Fibroblast of skin of left quadriceps (primary cell): Measurements from ENCODE around the gene ASXL2.
A peak's percentile ranks its signal among the peaks of the same experiment; 100 is the strongest.

ENCODE experiments used
- DNase-seq, 2 experiments: peaks; one replicate each; pipeline ENCODE4 v3.0.0-alpha.2; 2013; ENCODE audit warnings: low read depth in 2 of 2

The ASXL2 gene

DNA sequence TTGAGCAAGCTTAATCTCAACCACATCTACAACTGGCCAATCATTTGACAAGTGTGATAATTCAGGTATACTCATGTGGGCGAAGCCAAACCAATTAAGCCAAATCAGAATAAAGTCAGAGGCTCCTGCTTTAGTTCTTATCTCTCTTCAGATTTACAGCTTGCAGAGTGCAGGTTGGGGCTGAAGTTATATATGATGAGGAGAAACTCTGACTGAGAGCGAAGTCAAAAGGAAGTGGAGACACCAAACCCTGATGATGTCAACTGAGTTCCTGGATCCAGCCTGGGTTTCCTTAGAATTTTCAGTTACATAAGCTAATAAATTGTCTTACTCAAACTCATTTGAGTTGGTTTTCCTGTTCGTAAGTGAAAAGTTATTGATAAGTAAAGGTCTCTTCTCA lies 73.9 kb downstream of the ASXL2 start:
- DNase-seq: no peak

DNA sequence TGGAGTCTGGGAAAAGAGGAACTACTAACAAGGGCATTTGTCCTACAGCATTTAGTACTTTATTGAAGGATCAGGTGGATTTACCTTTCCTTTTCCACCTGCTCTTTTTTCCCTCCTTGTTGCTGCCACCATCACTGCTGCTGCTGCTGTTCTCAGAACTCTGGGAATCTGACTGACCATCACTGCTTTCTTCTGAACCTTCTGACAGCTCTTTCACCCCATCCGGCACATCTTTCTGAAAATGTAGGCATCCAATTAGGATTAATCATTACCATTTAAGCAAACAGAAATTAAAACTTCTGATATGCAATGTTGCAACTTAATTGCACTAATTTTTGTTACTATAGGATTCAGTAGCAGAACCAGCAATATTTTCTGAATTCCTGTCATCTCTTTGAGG lies 79.0 kb downstream of the ASXL2 start:
- DNase-seq: no peak

DNA sequence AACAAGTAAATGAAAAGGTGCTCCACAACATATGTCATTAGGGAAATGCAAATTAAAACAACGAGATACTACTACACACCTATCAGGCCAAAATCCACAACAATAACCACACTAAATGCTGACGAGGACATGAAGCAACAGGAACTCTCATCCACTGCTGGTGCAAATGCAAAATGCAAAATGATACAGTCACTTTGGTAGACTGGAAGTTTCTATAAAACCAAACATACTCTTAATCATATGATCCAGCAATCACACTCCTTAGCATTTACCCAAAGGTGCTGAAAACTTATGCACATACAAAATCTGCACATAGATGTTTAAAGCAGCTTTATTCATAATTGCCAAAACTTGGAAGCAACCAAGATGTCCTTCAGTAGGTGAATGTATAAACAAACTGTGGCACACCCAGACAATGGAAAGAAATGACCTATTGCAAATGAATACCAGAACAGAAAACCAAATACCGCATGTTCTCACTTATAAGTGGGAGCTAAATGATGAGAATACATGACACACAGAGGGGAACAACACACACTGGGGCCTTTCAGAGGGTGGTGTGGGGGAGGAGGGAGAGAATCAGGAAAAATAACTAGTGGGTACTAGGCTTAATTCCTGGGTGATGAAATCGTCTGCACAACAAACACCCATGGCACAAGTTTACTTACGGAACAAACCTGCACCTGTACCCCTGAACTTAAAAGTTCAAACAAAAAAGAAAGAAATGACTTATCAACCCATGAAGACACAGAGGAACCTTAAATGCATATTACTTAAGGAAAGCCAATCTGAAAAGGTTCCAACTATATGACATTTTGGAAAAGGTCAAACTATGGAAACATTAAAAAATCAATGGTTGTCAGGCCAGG lies 80.4 kb downstream of the ASXL2 start:
- no peak for DNase-seq

DNA sequence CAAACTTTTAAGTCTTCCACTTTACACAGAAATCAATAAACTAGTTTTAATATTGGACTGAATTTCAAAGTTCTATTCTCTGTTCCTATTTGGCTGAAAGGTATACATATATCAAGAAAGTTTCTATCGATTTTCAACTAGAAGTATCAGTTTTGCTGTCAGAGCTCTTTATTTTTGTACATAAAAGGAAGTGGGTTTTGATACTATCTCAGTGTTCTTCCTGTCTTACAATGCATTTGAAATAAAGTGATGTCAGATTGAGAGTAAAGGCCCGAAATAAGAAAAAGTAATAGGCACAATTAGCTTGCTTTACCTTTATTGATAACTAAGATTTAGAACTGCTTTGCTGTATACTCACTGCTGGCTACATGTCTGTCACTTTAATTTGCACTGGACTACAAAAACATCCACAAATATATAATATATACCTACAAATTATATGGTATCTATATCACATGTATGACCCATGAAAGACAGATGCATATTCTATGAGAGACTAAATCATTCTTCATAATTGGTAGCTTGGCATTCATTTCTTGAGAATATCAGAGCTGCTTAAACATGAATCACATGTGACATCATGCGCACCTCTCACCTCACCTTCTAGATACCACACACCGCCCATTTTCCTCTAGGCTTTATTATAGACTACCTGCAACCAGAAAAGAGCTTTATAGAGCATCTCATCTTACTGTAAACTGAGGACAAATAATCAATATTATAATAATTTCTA lies 83.6 kb downstream of the ASXL2 start:
- no peak for DNase-seq

DNA sequence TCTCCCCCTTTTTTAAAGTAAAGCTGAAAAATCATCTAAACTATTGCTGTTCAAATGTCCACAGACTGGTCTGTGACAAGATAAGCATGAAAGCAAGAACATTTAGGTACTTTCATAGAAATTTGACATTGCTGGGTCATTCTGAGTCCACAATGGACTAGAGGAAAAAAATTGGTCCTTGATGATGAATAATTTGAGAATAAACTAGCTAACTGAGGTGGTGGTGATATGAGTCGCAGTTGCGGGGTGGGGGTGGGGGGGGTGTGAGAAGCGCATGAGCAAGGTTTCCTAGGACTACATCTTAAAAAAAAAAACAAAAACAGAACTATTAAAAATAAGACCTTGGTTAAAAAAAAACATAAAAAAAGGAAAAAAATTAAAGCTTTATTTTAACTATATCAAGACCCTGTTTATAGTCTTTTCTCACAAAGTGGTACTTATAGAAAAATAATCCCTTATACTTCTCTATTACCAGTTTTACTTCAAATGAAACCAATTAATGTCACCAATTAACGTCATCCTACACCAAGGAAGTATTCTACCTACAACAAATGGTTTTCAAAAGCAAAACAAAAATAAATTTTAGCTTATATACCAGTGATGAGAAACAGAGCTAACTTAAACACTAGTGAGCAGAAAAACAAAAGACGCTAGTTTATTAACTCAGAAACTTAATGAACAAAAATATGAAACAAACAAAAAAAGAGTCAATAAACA lies 88.1 kb downstream of the ASXL2 start:
- DNase-seq: no peak

DNA sequence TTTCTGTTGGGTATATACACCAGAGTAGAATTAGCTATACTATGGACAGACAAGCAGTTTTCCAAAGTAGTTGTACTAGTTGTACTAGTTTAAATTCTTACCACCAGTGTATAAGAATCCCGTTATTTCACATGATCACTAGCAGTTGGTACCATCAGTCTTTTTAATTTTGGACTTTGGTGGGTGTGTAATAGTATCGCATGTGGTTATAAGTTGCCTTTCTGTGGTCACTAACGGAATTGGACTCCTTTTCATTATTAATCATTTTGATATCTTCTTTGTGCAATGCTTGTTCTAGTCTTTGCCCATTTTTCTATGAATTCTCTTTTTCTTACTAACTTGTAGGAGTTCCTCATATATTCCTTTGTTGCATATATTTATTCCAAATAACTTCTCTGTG lies 89.8 kb downstream of the ASXL2 start:
- DNase-seq: no peak

DNA sequence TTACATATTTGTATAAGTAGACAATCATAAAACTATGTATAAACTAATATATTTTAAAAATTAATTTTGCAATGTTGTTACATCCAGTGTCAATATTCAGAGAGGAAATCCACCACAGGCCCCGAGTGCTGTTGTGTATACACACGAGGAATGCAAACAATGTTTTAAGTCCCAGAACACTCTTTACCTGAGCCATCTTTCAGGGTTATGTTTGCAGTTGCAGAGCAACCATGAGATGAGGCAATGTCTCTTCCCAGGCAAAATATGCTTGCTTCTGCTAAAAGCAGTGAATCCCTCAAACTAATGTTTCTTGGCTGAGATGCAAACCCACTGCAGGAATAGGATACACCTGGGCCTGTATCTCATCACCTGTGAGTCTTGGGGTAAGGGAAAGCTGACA lies 91.3 kb downstream of the ASXL2 start:
- no peak for DNase-seq

DNA sequence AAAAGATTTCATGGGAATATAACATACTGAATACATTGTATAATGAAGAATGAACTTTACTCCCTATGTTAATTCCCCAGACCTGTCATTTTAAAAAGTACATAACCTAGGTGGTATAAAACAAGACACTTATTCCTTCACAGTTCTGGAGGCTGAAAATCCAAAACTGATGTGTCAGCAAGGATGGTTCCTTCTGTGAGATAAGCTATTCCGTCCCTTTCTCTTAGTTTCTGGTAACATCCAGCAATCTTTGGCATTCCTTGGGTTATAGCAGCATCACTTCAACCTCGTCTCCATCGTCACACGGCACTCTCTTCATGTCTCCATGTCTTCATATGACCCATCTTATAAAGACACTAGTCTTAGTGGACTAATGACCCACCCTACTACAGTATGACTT lies 93.9 kb downstream of the ASXL2 start:
- DNase-seq: no peak

DNA sequence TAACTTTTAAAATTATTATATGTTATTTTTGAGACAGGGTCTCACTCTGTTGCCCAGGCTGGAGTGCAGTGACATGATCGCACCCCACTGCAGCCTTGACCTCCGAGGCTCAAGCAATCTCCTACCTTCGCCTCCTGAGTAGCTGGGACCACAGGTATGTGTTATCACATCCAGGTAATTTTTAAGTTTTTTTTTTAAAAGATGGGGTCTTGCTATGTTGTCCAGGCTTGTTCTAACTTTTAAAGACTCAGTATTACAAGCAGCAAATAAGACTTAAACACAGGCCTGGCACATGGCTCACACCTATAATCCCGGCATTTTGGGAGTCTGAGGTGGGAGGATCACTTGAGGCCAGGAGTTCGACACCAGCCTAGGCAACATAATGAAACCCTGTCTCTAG lies 101.2 kb downstream of the ASXL2 start:
- DNase-seq: no peak

DNA sequence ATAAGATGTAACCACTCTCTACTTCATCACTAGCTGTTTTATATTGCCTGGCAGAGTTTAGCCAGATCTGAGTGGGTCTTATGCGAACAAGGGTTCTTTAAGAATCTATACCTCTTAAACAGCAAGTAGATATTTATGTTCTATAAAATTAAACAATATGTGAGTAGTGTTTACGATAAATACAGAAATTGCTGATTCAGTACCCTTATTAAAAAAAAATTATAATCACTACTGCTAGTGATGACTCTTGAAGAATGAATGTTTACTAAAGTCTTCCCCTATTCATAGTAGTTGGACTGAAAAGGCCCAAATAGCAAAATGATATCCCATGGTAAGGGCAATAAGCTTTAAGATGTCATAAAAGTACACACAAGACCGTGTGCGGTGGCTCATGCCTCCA lies 106.2 kb downstream of the ASXL2 start:
- DNase-seq: no peak

DNA sequence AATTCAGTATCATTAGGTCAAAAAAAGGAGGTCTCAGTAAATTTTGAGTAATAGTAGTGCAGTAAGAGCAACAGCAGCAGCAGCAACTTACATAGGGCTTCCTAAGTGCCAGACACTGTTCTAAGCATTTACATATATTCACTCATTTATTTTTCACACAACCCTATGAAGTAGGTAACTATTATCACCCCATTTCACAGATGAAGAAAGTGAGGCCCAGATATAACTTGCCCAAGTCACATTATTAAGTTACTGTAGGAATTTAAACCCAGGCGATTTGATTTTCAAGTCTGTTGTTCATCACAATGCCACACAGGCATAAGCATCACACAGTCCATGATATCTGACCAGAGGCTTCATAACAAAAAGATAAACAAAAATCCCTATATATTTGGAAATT lies 114.7 kb downstream of the ASXL2 start:
- DNase-seq: no peak

DNA sequence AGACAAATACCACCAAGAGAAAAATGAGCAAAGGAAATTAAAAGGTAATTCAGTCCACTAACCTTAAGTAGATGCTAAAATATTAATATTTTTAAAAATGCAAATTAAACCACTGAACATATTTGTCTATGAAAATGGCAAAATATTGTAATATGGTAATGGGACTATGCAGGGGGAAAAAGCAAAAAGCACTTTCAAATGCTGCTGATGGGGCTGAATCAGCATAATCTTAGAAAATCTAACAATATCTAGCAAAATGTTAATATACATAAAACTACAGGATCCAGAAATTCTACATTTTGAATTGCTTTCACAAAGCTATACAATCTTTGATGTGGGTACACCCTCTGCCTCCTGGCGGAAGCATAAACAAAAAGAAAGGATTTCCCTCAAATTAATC lies 118.0 kb downstream of the ASXL2 start:
- DNase-seq: no peak

DNA sequence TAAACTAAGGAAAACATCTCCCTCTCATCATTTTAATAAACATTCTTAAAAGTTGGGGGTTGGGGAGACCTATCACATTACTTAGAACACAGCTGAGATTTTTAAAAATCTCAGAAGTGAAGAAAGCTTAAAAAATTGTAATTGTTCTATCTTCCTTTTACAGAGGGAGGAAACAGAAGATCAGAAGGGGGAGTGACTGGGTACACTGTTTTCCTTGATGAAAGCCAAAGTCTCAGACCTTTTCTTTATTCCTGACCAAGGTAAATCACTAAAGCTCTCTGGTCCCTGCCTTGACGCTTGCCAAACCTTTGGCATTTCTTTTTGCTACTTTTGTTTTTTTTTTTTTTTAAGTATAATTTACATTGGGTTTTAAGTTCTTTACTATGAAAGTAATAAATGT lies 119.9 kb downstream of the ASXL2 start:
- no peak for DNase-seq

DNA sequence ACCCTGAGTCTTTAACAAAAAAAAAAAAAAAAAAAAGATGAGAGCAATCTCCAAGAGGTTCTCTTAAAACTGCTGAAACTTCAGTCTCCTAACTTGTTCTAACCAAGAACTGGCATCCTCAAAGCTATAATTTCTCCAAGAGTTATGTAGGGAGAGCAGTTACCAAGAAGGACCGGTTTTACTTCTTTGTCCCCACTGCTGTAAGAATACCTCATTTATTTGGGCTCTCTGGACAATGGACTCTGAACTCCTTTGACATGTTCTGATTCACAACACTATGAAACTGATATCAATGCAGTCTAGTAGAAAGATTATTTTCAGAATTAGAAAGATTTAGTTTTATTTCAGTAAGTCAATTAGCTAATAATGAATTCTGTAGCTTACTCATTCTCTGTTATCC lies 120.4 kb downstream of the ASXL2 start:
- no peak for DNase-seq

DNA sequence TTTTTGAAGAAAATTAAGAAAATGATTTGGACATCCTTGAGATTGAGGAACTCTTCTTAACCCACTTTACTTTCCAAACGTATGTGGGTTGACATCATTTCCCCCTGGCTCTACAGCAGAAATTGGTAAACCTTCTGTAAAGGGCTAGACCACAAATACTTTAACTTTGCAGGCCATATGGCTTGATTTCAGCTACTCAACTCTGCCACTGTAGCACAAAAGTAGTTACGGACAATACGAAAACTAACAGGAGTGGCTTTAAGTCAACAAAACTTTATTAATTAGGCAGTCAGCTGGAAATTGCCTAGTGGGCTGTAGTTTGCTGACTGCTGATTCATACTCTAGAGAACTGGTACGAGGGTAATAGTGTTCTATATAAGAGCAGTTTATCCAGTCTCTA lies 121.8 kb downstream of the ASXL2 start:
- DNase-seq: no peak

DNA sequence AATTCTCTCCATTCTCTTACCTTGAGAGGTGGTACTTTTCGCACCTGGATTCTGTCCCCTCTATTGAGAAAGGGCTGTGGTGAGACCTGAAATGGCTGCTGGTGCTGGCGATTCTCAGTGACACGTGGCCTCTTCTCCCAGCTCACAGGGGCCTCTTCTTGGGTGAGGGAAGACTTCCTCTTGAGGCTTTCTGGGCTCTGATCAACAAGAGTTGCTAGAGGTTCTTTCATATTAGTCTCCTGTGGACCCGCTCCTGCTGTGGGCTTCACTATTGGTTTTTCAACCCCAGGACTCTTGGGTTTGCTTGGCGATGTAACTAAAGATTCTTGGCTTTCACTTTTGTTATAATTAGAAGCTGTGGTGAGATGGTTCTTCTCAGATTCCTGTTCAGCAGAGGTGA lies 128.6 kb downstream of the ASXL2 start:
- no peak for DNase-seq

DNA sequence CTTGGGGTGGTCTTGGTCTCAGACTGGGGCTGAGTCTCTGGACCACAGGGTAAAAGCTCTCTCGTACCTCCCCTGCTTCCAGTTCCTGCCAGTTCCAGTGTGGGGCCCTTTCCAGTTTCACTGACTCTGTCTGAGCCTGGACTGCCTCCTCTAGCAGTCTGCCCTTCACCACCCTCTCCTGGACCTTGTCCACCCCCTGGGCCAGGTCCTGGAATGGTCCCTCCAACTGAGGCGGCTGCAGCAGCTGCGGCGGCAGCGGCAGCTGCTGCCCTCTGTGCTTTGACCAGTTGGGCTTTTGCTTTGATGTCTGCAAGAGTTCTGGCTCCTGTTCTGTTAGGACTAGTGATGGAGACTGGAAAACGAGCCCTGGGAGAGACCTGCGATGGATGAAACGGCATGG lies 134.2 kb downstream of the ASXL2 start:
- no peak for DNase-seq

DNA sequence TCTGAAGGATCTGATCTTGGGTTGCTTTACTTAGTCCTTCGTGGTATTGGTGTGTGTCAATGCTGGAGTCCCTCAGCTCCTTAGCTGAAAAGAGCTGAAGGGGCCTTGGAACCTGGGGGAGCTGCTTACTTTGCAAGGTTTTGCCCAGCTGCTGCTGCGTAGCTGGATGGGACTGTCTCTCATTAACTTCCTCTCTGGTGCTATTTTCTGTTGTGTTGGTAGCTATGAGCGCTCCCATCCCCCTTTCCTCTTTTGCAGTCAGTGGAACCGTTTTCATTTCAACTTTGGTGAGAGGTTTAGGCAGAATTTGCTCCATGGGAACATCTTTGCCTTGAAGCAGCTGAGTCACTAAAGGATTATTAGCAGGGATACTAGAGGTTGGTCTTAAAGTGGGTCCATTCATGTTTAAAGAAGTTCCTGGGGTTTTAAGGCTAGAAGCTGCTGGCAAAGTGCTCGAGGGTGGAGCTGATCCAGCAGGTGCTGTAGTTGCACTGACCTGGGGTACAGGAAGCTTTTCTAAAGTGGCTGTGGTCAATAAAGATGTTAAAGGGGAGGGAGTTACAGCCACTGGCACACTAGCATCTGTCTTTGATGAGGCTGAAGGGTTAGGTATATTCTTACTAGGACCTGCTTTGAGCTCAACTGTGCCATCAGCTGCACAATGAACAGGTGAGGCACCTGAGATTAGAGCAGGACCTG lies 135.0 kb downstream of the ASXL2 start:
- no peak for DNase-seq

DNA sequence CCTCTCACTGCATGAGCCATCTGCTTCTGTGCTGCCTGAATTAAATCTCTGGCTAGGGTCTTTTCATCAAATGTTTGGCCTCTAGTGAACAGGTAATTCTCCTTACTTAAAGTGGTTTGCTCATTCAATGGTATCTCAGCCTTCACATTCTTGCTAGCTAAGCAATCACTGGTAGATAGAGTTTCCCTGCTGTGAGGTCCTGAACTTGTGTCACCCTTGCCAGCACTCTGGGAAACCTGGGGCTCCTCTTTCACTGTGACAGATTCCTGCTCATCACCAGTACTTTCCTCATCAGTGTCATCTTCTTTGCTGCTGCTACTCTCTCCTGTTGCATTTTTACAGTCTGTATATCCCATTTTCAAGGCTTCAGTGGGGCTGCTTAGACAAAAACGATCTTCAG lies 135.8 kb downstream of the ASXL2 start:
- DNase-seq: no peak

DNA sequence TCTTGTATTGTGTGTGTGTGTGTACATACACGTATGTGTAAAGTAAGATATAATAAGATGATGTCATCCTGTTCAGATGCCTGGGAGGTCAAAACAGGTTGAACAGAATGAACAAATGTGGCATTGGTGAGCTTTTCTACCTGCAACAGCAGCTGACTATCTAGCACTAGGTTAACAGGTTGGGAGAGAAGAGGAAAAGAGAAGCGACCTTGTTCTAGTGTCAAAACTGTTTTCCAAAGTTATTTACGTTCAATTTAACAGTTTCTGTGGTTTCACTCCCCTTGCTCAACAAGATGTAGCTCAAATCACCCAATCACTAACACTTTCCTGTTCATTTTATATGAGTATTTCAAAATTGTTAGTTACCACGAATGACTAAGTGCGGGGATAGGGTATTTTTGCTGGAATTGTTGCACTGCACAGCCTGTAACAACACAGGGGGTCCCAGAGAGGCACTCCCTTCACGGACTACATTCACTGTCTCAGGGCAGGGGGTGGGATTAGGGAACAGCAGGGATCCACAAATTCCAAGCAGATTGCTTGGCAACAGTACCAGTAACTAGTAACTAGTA lies 137.4 kb downstream of the ASXL2 start:
- peak; percentile 64 to 67 for DNase-seq

DNA sequence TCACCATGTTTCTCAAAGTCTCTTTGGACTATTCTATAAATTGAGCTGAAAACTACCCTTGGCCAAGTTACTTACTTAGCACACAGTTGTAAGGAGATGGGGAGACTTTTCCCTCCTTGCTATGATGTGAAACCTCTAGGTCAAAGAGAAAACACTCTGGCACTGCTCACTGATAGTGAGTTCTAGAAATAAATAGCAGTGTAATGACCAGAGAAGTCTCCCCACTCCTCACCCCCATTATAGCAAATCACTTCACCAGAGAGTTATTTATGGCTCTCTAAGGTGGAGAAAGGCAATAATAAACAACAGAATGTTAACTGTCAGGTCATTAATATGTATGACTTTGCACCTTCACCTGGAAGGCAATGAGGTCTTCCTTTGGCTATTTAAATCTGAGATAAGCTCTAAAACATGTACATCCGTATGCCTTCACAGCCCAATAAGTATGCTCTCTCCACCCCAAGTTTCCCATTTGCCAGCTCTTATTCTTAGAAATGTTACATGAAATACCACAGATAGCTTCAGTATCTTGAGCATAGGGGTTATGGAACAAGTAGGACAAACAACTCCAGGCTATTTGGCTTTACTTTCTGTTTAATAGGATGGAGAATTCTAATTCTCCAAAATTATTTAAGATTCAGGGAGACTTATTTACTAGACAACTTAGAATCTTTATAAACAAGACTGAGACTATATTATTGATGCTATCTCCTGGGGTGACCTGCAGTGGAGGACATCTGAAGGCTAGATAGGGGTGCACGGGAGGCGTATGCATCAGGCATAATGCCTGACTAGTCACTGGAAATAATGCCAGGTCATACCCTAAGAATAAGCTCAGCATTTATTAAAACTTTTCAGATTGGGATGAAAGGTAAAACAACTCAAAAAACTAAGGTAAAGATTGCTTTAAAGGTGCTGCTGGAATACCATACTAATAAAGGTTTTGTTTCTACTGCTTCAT lies 139.6 kb downstream of the ASXL2 start:
- no peak for DNase-seq
